Dermis blood vessel endothelial cell (primary cell): ENCODE measurements around the gene CHAC1. TPM values are rescaled to one million over a fixed set of nuclear protein-coding genes. Genes with fewer than 3 reads are reported as not detected.
"Not testable (repeated sequence)": the region's sequence is repeated elsewhere in the genome, so short reads cannot be mapped to it uniquely, and the experiment has no call there.

Experiments used
- DNase-seq: peaks from one replicate; pipeline ENCODE4 v3.0.0; 2010
- total RNA-seq: library from RNA; depleted of rRNA; stranded (reverse); fragments of >200 nt; gene quantifications from 2 replicates; pipeline ENCODE4 v1.2.3, GENCODE V29; 2014

CHAC1 gene
- total RNA-seq, 1 donor from 2014 or later: 2.2 TPM

DNA sequence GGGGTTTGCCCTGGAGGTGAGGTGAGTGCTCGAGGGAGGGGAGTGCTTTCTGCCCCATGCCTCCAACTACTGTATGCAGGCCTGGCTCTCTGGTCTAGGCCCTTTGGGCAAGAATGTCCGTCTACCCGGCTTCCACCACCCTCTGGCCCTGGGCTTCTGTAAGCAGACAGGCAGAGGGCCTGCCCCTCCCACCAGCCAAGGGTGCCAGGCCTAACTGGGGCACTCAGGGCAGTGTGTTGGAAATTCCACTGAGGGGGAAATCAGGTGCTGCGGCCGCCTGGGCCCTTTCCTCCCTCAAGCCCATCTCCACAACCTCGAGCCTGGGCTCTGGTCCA lies 14.8 kb upstream of the CHAC1 start:
- no peak for DNase-seq

- DNase-seq: peak; percentile 91
Observed at GRCh38 chr15:40940296-40940801, 12.9 kb upstream of the CHAC1 start.

DNA sequence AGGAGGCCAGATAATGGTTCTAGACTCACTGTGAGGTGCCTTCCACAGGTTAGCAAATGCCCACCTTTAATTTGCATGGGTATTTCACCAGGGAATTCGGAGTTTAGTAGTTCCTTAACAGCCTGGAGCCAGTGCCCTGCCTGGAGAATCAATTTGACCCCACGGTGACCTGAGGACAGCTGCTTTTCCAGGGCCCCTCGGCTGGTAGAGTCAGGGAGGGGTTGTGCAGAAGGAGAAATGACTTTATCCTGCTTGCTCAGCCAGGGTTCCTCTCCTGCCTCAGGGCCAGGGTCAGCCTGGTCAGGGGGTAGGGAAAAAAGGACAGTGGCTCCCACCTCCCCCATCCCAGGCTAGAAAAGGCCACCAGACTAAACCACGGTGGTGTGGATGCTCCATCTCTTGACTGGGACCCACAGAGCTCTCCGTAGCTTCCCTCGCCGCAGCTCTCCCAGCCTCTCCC lies 12.2 kb upstream of the CHAC1 start:
- no peak for DNase-seq

DNA sequence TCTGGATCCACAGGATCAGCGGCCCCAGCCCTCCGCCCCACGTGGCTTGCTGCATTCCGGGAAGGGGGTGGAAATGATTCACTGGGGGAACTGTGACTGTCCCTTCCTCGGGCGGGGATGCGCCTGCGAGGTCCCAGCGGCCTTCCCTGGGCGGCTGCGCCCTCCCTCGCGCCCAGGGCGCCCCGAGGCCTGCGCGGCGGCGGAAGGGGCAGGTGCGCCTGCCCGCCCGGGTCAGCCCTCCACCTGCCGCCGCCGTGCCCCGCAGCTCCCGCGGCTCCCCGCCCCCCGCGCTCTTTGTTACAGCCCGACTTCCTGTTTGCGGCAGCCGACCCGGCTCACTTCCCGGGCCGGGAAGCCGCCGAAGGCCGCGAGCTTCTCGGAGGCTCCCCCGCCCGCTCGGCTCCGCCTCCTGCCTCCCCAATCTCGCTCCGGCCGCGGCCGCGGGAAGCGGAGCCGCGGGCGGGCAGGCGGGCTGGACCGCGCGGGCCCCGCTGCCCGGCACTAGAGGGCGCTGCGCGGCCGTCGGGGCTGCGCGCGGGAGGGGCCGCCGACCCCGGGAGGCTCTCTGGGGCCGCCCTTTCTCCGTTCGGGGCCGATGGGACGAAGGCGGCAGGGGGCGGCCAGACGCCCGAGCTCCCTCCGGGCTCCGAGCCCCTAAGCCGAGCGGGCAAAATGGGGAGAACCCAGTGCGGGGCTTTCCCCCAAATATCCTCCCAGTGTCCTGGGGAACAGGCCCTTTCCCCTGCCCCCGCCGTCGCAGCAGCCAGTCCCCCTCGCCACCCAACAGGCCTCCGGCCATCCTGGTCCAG lies 11.5 kb upstream of the CHAC1 start:
- DNase-seq: peak; percentile 92

DNA sequence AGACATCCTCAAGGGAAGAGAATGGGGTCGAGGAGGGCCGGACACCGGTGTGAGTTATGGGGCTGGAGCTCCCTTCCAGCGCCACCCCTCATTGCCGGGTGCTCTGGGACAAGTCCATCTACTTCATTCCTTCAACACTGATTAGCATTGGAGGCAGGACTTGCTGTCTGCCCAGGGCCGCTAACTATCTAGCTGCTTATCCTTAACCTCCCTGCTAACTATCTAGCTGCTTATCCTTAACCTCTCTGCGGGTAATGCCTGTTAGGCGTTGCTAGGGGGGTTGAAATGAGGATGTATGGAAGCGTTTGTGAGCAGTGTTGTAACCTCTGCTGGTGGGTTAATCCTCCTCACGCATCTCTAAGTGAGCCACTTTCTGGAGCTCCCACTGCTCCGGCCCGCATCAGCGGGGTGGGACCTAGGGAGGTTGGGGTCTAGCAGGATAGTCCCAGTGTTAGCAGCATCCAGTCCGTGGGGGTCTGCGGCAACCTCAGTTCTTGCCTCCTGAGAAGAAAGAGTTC lies 10.9 kb upstream of the CHAC1 start:
- peak; percentile 47 for DNase-seq

- DNase-seq: no peak
Observed at GRCh38 chr15:40942878-40943277, 10.4 kb upstream of the CHAC1 start.

DNA sequence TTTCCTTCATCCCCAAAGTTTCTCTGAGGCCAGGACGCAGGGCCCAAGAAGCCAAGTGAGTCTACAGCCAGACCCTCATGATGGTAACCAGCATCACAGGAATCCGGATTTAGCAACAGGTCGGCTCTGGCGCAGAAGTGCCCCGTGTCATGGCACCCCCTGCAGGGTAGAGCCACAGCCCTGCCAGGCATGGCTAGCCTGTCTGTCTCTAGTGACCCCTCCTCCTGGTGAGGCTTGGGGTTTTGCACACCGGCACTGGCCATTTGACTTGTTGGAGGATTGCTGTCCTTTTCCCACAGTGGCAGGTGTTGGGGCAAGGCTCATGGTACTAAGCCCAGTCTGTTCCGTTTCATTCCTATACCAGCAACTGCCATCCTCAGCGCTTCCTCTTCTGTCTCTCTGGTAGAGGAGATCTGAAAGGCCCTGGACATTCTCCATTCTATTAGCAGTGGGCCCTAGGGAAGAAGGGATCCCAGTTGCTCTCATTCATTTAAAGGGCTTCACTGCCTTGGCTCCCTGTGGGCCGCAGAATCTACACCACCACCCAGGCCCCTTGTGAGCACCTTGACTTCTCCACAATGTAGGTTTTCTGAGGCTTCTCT lies 9.4 kb upstream of the CHAC1 start:
- DNase-seq: no peak

DNA sequence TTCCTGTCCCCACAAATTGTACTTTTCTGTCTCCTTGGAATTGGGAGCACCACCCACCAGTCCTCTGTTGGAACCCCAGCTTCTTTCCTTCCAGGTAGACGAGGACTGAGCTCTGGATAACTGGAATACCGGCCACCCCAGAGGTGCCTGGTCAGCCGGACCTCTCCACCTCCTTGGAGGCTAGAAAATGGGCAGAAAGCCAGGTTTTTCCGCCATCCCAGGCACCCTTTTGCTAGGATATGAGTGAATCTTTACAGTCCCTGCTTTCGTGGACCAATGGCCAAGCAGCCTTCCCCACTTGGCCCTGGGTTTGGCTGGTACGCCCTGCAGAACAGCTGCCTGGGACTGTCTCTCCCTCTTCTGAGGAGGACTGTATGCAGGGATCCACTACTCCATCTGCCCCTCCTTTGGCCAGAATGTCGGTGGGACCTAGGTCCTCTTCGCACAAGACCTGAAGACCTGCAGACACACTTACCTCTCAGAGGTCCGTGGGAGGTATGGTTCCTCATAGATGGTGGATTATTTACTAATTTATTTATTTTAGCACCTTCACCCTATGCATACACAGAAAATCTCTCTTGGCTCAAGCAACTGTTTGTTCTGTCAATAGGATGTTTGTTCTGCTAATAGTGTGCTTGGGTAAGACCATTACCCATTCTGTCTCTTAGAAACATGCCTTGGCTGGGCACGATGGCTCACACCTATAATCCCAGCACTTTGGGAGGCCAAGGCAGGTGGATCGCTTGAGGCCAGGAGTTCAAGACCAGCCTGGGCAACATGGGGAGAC lies 8.6 kb upstream of the CHAC1 start:
- no peak for DNase-seq

- DNase-seq: no peak
Observed at GRCh38 chr15:40948706-40949473, 4.4 kb upstream of the CHAC1 start.

GRCh38 chr15:40949756-40950207 lies 3.5 kb upstream of the CHAC1 start:
- DNase-seq: no peak

GRCh38 chr15:40951764-40952163 lies 1.5 kb upstream of the CHAC1 start:
- no peak for DNase-seq

DNA sequence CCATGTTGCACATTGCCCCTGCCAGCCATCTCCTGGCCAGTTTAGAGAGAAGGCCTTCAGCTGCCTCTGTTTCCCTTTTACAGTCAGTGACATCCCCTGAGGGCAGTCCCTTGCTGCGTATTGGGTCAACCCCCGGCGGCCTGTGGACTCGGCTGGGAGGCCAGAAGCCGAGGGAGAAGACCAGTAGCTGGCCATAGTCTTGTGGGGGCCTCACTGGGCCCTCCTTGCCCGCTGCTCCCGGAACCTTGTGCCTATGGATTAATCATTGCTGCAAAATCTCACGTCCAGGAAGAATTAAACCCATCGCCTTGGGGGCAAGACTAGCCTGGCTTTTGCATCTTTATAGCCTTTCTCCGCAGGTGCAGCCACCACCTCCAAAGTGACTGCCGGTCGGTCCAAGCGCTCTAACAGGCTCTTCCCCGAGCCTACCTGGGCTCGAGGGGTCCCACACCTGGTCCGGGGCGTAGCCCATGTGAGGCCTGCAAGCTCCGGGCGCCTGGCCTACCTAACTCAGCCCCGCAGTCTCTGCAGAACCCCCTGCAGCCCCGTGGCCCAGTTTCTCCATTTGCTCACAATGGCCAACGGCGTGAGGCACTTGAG lies 870 bp upstream of the CHAC1 start:
- DNase-seq: no peak

GRCh38 chr15:40953713-40954074 lies 423 bp downstream of the CHAC1 start:
- no peak for DNase-seq

GRCh38 chr15:40954158-40954848 lies 1.0 kb downstream of the CHAC1 start:
- not testable (repeated sequence) for DNase-seq

GRCh38 chr15:40955141-40955903 lies 2.1 kb downstream of the CHAC1 start:
- no peak for DNase-seq

- DNase-seq: no peak
Observed at GRCh38 chr15:40955930-40956540, 2.8 kb downstream of the CHAC1 start.

GRCh38 chr15:40956541-40956982 lies 3.3 kb downstream of the CHAC1 start:
- no peak for DNase-seq

DNA sequence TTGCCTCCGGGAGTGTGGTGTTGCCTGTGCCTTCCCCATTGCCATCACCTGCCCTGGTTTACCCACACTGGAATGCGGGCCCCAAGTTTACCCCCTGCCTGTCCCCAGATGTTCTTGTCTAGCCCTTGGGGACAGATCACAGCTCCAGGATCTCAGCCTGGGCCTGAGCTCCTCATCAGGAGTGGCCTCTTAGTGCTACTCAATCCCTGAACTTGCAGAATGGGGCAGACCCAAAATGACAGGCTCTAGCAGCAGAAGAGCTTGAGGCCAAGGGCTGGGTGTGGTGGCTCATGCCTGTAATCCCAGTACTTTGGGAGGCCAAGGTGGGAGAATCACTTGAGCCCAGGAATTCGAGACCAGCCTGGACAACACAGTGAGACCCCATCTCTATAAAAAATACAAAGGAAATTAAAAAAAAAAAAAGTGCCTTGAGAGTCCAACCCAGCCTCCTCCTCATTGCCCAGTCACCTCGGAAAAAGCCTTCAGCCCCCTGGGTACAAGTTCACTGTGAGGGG lies 3.8 kb downstream of the CHAC1 start:
- no peak for DNase-seq

DNA sequence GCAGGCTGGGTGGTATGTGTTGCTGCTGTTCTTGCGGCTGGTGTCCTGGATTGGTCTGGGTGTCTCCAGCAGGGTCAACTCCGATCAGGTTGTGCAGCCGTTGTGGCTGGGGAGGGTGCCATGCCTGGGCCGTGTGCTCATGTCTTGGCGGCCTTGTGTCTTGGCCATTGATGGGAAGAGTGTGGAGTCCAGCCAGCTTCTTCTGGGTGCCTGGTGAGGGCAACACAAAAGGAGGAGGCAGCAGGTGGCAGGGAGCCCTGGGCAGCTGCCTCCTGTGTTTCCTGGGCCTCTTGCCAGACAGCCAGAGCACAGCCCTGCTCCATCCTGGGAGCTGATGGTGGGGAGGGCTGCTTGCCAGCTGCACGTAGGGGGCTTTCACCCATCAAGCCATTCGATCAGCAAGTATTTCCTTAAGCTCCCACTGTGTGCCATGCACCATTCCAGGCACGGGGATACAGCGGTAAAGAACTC lies 4.3 kb downstream of the CHAC1 start:
- no peak for DNase-seq

DNA sequence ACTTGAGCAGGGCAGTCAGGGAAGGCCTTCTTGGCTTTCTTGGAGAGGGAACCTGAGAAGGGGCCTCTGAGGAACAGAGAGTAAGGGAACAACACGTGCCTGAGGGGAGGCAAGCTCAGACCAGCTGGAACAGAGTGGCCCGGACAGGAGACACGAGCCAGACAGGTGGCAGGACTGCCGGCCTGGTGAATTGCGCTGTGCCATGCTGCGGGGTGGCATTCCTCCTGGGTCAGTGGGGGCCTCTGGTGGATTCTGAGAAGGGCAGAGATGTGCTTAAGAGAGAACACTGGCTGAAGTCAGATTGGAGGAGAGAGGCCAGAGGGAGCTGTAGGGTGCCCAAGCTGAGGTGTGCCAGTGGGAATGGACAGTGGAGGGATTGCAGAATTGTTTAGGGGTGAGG lies 4.9 kb downstream of the CHAC1 start:
- DNase-seq: no peak
